Measurements from ENCODE around the gene HRH4. TPM values are rescaled to one million over a fixed set of nuclear protein-coding genes. Genes with fewer than 3 reads are reported as not detected.

HRH4 gene
- total RNA-seq, 1 experiment from 2014 or later: 0.15 TPM

GRCh38 chr18:24470805-24471204 lies 10.4 kb downstream of the HRH4 start:
- ChIA-PET CTCF (no interaction called here), POLR2A (ENCODE audit: low non-redundant PET) (interaction anchor here (0.5 kb wide), 1 partner anchor 18 kb away, joined by 3 read pairs; no protein-coding TSS in a partner anchor)
- H3K27ac ChIP-seq (ENCODE audit: low read depth, low read length, poor library complexity, severe bottlenecking): no peak overlapping the region
- intact Hi-C loops (cut with micrococcal nuclease; ENCODE audit: unreplicated experiment): no loop called here
- no peak overlapping the region for H3K4me3 ChIP-seq (ENCODE audit: low read depth, low read length, poor library complexity, severe bottlenecking)
- H3K4me1 ChIP-seq (ENCODE audit: insufficient read depth, low read length, poor library complexity, severe bottlenecking): no peaks in the 10 kb centered on the region
- no peaks in the 10 kb centered on the region for H3K36me3 ChIP-seq (ENCODE audit: insufficient read depth, low read length, poor library complexity, severe bottlenecking)
- no peaks in the 10 kb centered on the region for H3K27me3 ChIP-seq (replicated peaks; ENCODE audit: insufficient read depth, low read depth, low read length, poor library complexity)
- no TSS peak for BruUV-seq (replicated peaks)
- no peak for TF ChIP-seq EZH2 (IDR thresholded peaks at IDR 0.05; ENCODE audit: borderline replicate concordance, low read depth, low read length, poor library complexity, severe bottlenecking)
- TF ChIP-seq, protein P1, sequence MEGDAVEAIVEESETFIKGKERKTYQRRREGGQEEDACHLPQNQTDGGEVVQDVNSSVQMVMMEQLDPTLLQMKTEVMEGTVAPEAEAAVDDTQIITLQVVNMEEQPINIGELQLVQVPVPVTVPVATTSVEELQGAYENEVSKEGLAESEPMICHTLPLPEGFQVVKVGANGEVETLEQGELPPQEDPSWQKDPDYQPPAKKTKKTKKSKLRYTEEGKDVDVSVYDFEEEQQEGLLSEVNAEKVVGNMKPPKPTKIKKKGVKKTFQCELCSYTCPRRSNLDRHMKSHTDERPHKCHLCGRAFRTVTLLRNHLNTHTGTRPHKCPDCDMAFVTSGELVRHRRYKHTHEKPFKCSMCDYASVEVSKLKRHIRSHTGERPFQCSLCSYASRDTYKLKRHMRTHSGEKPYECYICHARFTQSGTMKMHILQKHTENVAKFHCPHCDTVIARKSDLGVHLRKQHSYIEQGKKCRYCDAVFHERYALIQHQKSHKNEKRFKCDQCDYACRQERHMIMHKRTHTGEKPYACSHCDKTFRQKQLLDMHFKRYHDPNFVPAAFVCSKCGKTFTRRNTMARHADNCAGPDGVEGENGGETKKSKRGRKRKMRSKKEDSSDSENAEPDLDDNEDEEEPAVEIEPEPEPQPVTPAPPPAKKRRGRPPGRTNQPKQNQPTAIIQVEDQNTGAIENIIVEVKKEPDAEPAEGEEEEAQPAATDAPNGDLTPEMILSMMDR (conservative IDR thresholded peaks at IDR 0.05; ENCODE audit: low read depth, low read length): no peak
- DNase-seq (ENCODE audit: low spot score): no peak
- no peaks in the 10 kb centered on the region for H3K9me3 ChIP-seq (ENCODE audit: low read depth, low read length, poor library complexity, severe bottlenecking)

GRCh38 chr18:24472591-24472990 lies 12.2 kb downstream of the HRH4 start:
- intact Hi-C loops (cut with micrococcal nuclease; ENCODE audit: unreplicated experiment): no loop called here
- H3K4me1 ChIP-seq (ENCODE audit: insufficient read depth, low read length, poor library complexity, severe bottlenecking): no peaks in the 10 kb centered on the region
- no peak for TF ChIP-seq EZH2 (IDR thresholded peaks at IDR 0.05; ENCODE audit: borderline replicate concordance, low read depth, low read length, poor library complexity, severe bottlenecking)
- TF ChIP-seq, protein P1 (conservative IDR thresholded peaks at IDR 0.05; ENCODE audit: low read depth, low read length): no peak
- no peaks in the 10 kb centered on the region for H3K9me3 ChIP-seq (ENCODE audit: low read depth, low read length, poor library complexity, severe bottlenecking)
- H3K36me3 ChIP-seq (ENCODE audit: insufficient read depth, low read length, poor library complexity, severe bottlenecking): no peaks in the 10 kb centered on the region
- no peak overlapping the region for H3K4me3 ChIP-seq (ENCODE audit: low read depth, low read length, poor library complexity, severe bottlenecking)
- ChIA-PET POLR2A (ENCODE audit: low non-redundant PET) (no interaction called here), CTCF (no interaction called here)
- DNase-seq (ENCODE audit: low spot score): no peak
- no TSS peak for BruUV-seq (replicated peaks)
- H3K27ac ChIP-seq (ENCODE audit: low read depth, low read length, poor library complexity, severe bottlenecking): no peak overlapping the region
- H3K27me3 ChIP-seq (replicated peaks; ENCODE audit: insufficient read depth, low read depth, low read length, poor library complexity): no peaks in the 10 kb centered on the region

DNA sequence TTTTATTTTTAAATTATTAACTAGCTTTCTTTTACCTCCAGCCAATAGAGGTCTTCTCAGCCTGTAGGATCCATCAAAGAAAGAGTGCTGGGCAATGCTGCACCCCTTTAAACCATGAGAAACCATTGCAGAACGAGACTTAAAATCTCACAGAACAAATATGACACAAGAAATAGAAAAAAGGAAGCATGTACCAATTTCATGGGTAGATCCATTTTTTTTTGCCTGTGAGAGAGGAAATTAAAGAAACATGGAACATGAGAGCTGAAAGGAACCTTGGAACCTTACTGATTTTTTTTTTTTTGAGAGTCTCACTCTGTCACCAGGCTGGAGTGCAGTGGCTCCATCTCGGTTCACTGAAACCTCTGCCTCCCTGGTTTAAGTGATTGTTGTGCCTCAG lies 14.0 kb downstream of the HRH4 start:
- no peaks in the 10 kb centered on the region for H3K9me3 ChIP-seq (ENCODE audit: low read depth, low read length, poor library complexity, severe bottlenecking)
- ChIA-PET CTCF (interaction anchor here (0.7 kb wide), 1 partner anchor 11 kb away, joined by 3 read pairs; no protein-coding TSS in a partner anchor), POLR2A (ENCODE audit: low non-redundant PET) (no interaction called here)
- intact Hi-C loops (cut with micrococcal nuclease; ENCODE audit: unreplicated experiment): no loop called here
- no peak overlapping the region for H3K27ac ChIP-seq (ENCODE audit: low read depth, low read length, poor library complexity, severe bottlenecking)
- H3K27me3 ChIP-seq (replicated peaks; ENCODE audit: insufficient read depth, low read depth, low read length, poor library complexity): no peaks in the 10 kb centered on the region
- no peak overlapping the region for H3K4me3 ChIP-seq (ENCODE audit: low read depth, low read length, poor library complexity, severe bottlenecking)
- no TSS peak for BruUV-seq (replicated peaks)
- TF ChIP-seq EZH2 (IDR thresholded peaks at IDR 0.05; ENCODE audit: borderline replicate concordance, low read depth, low read length, poor library complexity, severe bottlenecking): no peak
- TF ChIP-seq, protein P1 (conservative IDR thresholded peaks at IDR 0.05; ENCODE audit: low read depth, low read length): no peak
- DNase-seq (ENCODE audit: low spot score): no peak
- H3K36me3 ChIP-seq (ENCODE audit: insufficient read depth, low read length, poor library complexity, severe bottlenecking): no peaks in the 10 kb centered on the region
- H3K4me1 ChIP-seq (ENCODE audit: insufficient read depth, low read length, poor library complexity, severe bottlenecking): no peaks in the 10 kb centered on the region

Data from A673 (cell line).